Loucy (cell line): ENCODE measurements around the gene LAMC3.

ENCODE experiments used
- H2AFZ ChIP-seq: fragments of 200-600 bp; sonication (generic); 2 replicates; pipeline ENCODE4 v1.6.0; 2016; ENCODE audit warnings: antibody characterized with exemption, mild to moderate bottlenecking, low read length, moderate library complexity
- H3F3A ChIP-seq: fragments of 200-600 bp; 2 replicates; pipeline ENCODE4 v1.6.0; 2016; ENCODE audit warnings: antibody characterized with exemption, low read depth, mild to moderate bottlenecking
- H3K27me3 ChIP-seq: fragments of 200-600 bp; sonication (generic); 2 replicates; pipeline ENCODE4 v1.6.1; 2014; ENCODE audit warnings: low read length, mild to moderate bottlenecking; ENCODE audit not compliant: insufficient read depth, poor library complexity, severe bottlenecking
- H3K36me3 ChIP-seq: fragments of 200-600 bp; sonication (generic); 2 replicates; pipeline ENCODE4 v1.6.1; 2016; ENCODE audit warnings: low read length; ENCODE audit not compliant: insufficient read depth
- H3K4me1 ChIP-seq: fragments of 200-600 bp; sonication (generic); 2 replicates; pipeline ENCODE4 v1.5.1; 2014; ENCODE audit warnings: low read length, mild to moderate bottlenecking; ENCODE audit not compliant: insufficient read depth, poor library complexity, severe bottlenecking
- H3K4me2 ChIP-seq: fragments of 200-600 bp; sonication (generic); 2 replicates; pipeline ENCODE4 v1.6.0; 2014; ENCODE audit warnings: antibody characterized with exemption, low read length, low read depth, mild to moderate bottlenecking; ENCODE audit not compliant: poor library complexity, severe bottlenecking
- H3K4me3 ChIP-seq: fragments of 200-600 bp; sonication (generic); 2 replicates; pipeline ENCODE4 v1.5.1; 2014; ENCODE audit warnings: low read length, mild to moderate bottlenecking, mixed read lengths; ENCODE audit not compliant: poor library complexity, severe bottlenecking
- H3K79me2 ChIP-seq: fragments of 200-600 bp; sonication (generic); 2 replicates; pipeline ENCODE4 v1.6.1; 2014; ENCODE audit warnings: low read length; ENCODE audit not compliant: insufficient read depth
- H3K9ac ChIP-seq: fragments of 200-600 bp; sonication (generic); 2 replicates; pipeline ENCODE4 v1.6.0; 2014; ENCODE audit warnings: mild to moderate bottlenecking, low read depth, low read length, moderate library complexity; ENCODE audit not compliant: poor library complexity, severe bottlenecking
- H3K9me2 ChIP-seq: fragments of 200-600 bp; sonication (generic); replicated peaks from 2 replicates; pipeline ENCODE4 v1.6.1; 2016; ENCODE audit warnings: low read depth, low read length, mixed read lengths
- H3K9me3 ChIP-seq: fragments of 200-600 bp; sonication (generic); 2 replicates; pipeline ENCODE4 v1.6.1; 2014; ENCODE audit warnings: mild to moderate bottlenecking, antibody characterized with exemption, low read length, low read depth; ENCODE audit not compliant: insufficient read depth
- H4K20me1 ChIP-seq: fragments of 200-600 bp; sonication (generic); 2 replicates; pipeline ENCODE4 v1.6.0; 2014; ENCODE audit warnings: antibody characterized with exemption, low read length, mild to moderate bottlenecking; ENCODE audit not compliant: insufficient read depth, poor library complexity, severe bottlenecking
- EZH2phosphoT487 ChIP-seq: fragments of 200-600 bp; IDR thresholded peaks from 2 replicates; pipeline ENCODE4 v1.6.1; 2018; ENCODE audit warnings: antibody characterized with exemption, mild to moderate bottlenecking, moderate library complexity, borderline replicate concordance
- TF ChIP-seq, protein P1 (sequence below): fragments of 200-600 bp; sonication (generic); conservative IDR thresholded peaks from 2 replicates; pipeline ENCODE4 v1.5.1; 2014; ENCODE audit warnings: mild to moderate bottlenecking, antibody characterized with exemption, low read length

The LAMC3 gene

DNA sequence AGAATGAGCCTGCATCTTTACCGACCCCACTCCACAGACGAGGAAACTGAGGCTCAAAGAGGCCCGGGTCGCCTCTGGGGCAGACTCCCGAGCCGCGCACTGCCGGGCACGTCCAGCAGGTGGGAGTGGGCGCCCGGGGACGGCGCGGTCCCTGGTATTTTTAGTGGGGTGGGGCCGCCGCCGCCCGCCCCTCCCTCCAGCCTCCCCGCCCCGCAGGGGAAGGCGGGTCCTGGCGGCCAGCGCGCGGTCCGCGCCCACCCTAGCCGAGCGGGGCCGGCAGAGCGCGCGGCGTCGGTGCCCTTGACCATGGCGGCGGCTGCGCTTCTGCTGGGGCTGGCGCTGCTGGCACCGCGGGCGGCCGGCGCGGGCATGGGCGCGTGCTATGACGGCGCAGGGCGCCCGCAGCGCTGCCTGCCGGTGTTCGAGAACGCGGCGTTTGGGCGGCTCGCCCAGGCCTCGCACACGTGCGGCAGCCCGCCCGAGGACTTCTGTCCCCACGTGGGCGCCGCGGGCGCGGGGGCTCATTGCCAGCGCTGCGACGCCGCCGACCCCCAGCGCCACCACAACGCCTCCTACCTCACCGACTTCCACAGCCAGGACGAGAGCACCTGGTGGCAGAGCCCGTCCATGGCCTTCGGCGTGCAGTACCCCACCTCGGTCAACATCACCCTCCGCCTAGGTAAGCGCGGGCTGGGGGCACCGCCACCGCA lies at the start of gene LAMC3:
Gene LAMC3, plus strand, starts transcription at position 266 of the 710 bp plus-strand sequence. Its CDS starts 41 bp downstream, at position 307.
- Histone ChIP-seq H3K36me3 (no peaks in the 10 kb centered on the region), H3K79me2 (no peaks in the 10 kb centered on the region), H3K9me2 (no peaks in the 10 kb centered on the region), H3K9ac (no peak within 1 kb of the TSS), H3K4me3 (no peak within 1 kb of the TSS), H3K4me2 (no peak within 1 kb of the TSS), H3F3A (no peaks in the 10 kb centered on the region), H2AFZ (no peak within 1 kb of the TSS), H3K4me1 (no peaks in the 10 kb centered on the region), H4K20me1 (no peaks in the 10 kb centered on the region), H3K27me3 (no peaks in the 10 kb centered on the region), H3K9me3 (no peaks in the 10 kb centered on the region)
- TF ChIP-seq, protein P1, sequence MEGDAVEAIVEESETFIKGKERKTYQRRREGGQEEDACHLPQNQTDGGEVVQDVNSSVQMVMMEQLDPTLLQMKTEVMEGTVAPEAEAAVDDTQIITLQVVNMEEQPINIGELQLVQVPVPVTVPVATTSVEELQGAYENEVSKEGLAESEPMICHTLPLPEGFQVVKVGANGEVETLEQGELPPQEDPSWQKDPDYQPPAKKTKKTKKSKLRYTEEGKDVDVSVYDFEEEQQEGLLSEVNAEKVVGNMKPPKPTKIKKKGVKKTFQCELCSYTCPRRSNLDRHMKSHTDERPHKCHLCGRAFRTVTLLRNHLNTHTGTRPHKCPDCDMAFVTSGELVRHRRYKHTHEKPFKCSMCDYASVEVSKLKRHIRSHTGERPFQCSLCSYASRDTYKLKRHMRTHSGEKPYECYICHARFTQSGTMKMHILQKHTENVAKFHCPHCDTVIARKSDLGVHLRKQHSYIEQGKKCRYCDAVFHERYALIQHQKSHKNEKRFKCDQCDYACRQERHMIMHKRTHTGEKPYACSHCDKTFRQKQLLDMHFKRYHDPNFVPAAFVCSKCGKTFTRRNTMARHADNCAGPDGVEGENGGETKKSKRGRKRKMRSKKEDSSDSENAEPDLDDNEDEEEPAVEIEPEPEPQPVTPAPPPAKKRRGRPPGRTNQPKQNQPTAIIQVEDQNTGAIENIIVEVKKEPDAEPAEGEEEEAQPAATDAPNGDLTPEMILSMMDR: no peak
- no peak for TF ChIP-seq EZH2phosphoT487

DNA sequence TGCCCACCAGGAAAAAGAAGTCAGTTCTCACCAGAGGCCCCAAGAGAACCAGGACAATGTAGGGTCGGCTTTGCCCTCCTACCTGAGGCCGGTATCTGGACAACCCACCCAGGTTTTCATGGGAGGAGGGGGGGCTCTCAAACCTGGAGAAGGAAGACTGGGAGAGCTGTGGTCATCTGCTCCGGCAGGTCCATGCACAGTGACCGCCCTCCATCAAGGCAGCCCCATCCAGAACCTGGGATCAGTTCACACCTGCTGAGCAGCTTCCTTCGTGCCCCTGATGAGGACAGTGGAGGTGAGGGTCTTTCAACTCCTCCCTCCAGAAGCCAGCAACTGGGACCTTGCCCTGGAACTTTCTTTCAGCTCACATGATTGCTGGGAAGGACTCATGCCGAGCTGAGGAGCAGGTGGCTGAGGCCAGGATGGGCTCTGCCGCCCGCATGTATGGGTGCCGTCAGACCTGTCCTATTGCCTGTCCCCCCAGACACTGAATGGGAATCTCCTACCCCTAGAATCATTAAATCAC lies 49.1 kb upstream of the LAMC3 start:
- Histone ChIP-seq H3K9me3 (no peaks in the 10 kb centered on the region), H2AFZ (no peak overlapping the region), H3K36me3 (no peaks in the 10 kb centered on the region), H3K27me3 (no peaks in the 10 kb centered on the region), H3K79me2 (no peaks in the 10 kb centered on the region), H3K4me2 (no peak overlapping the region), H3K4me3 (no peak overlapping the region), H3K9ac (no peak overlapping the region), H3K4me1 (no peaks in the 10 kb centered on the region), H3F3A (no peaks in the 10 kb centered on the region), H3K9me2 (no peaks in the 10 kb centered on the region), H4K20me1 (no peaks in the 10 kb centered on the region)
- TF ChIP-seq, protein P1: no peak
- TF ChIP-seq EZH2phosphoT487: no peak

DNA sequence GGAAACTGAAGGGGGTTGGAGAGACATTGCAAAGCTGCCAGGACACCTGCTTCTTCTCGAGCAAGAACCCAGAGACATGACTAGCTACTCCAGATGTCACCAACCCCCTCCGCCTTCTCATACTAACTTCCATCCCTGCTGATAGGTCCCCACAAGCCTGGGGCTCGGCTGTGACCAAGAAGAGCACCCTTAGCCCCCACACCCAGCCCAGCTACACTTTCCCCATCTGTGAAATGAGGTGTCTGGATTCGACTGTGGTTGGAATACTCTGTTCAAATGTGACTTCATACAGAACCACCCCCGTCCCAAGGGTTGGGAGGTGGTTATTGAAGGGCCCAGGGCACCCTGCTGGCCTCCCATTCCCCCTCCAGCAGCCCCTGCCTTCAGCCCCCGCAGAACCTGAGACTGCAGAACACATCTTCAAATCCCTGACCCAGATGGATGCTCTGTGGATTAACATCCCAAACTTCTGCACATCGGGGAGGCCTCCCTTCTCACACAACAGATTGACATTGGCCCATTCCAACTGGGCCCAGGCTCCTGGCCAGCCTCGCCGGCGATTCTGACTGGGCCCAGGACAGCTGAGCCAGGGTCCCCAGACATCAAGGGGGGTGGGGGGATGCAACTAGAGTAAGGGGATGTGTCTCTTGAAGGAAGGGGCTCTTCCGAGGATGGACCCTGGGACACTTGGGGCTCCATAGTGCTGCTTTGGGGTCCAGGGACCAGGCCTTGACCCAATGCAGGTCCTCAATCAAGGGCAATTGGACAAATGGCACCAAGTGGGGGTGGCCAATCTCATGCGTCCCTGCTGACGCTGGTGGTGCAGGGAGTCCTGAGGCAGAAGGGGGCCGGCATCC lies 48.2 kb upstream of the LAMC3 start:
- Histone ChIP-seq H3K4me1 (no peaks in the 10 kb centered on the region), H3F3A (no peaks in the 10 kb centered on the region), H3K9me3 (no peaks in the 10 kb centered on the region), H3K9ac (no peak overlapping the region), H3K4me2 (no peak overlapping the region), H4K20me1 (no peaks in the 10 kb centered on the region), H2AFZ (no peak overlapping the region), H3K36me3 (no peaks in the 10 kb centered on the region), H3K9me2 (no peaks in the 10 kb centered on the region), H3K4me3 (no peak overlapping the region), H3K27me3 (no peaks in the 10 kb centered on the region), H3K79me2 (no peaks in the 10 kb centered on the region)
- TF ChIP-seq EZH2phosphoT487: no peak
- TF ChIP-seq, protein P1: no peak
